ENCODE data around the gene FCGR3B.
"Not testable (repeated sequence)": the region's sequence is repeated elsewhere in the genome, so short reads cannot be mapped to it uniquely, and the experiment has no call there.

FCGR3B gene

GRCh38 chr1:161631076-161631475 is at the start of gene FCGR3B:
Gene FCGR3B (minus strand): TSS chr1:161631176. CDS start chr1:161631094, 82 bp downstream.
- in situ Hi-C loops (cut with HindIII; ENCODE audit: low sequenced_read_pairs), result no loop called here

GRCh38 chr1:161678500-161678899 is 47.5 kb upstream of the FCGR3B start:
- in situ Hi-C loops (cut with HindIII; ENCODE audit: low sequenced_read_pairs), result no loop called here

- in situ Hi-C loops (cut with HindIII; ENCODE audit: low sequenced_read_pairs), result no loop called here
Observed at GRCh38 chr1:161676958-161677689, 46.1 kb upstream of the FCGR3B start.

- in situ Hi-C loops (cut with HindIII; ENCODE audit: low sequenced_read_pairs), result no loop called here
Observed at GRCh38 chr1:161676441-161676840, 45.5 kb upstream of the FCGR3B start.

GRCh38 chr1:161674908-161675307 is 43.9 kb upstream of the FCGR3B start:
- in situ Hi-C loops (cut with HindIII; ENCODE audit: low sequenced_read_pairs), result not testable (repeated sequence)

- in situ Hi-C loops (cut with HindIII; ENCODE audit: low sequenced_read_pairs), result not testable (repeated sequence)
Observed at GRCh38 chr1:161674447-161674846, 43.5 kb upstream of the FCGR3B start.

- in situ Hi-C loops (cut with HindIII; ENCODE audit: low sequenced_read_pairs), result not testable (repeated sequence)
Observed at GRCh38 chr1:161673437-161673836, 42.5 kb upstream of the FCGR3B start.

- in situ Hi-C loops (cut with HindIII; ENCODE audit: low sequenced_read_pairs), result not testable (repeated sequence)
Observed at GRCh38 chr1:161671045-161672020, 40.4 kb upstream of the FCGR3B start.

- in situ Hi-C loops (cut with HindIII; ENCODE audit: low sequenced_read_pairs), result not testable (repeated sequence)
Observed at GRCh38 chr1:161664689-161665088, 33.7 kb upstream of the FCGR3B start.

- in situ Hi-C loops (cut with HindIII; ENCODE audit: low sequenced_read_pairs), result not testable (repeated sequence)
Observed at GRCh38 chr1:161663569-161663968, 32.6 kb upstream of the FCGR3B start.

GRCh38 chr1:161662684-161663339 is 31.8 kb upstream of the FCGR3B start, which contains the start of gene FCGR2B:
Gene FCGR2B (plus strand): TSS chr1:161663143. CDS start chr1:161663242, 99 bp downstream.
- in situ Hi-C loops (cut with HindIII; ENCODE audit: low sequenced_read_pairs), result not testable (repeated sequence)

GRCh38 chr1:161661660-161662311 is 30.8 kb upstream of the FCGR3B start:
- in situ Hi-C loops (cut with HindIII; ENCODE audit: low sequenced_read_pairs), result not testable (repeated sequence)

GRCh38 chr1:161658524-161658923 is 27.5 kb upstream of the FCGR3B start:
- in situ Hi-C loops (cut with HindIII; ENCODE audit: low sequenced_read_pairs), result not testable (repeated sequence)

- in situ Hi-C loops (cut with HindIII; ENCODE audit: low sequenced_read_pairs), result not testable (repeated sequence)
Observed at GRCh38 chr1:161653971-161654370, 23.0 kb upstream of the FCGR3B start.

GRCh38 chr1:161653541-161653940 is 22.6 kb upstream of the FCGR3B start:
- in situ Hi-C loops (cut with HindIII; ENCODE audit: low sequenced_read_pairs), result not testable (repeated sequence)

GRCh38 chr1:161647507-161648360 is 16.8 kb upstream of the FCGR3B start:
- in situ Hi-C loops (cut with HindIII; ENCODE audit: low sequenced_read_pairs), result not testable (repeated sequence)

- in situ Hi-C loops (cut with HindIII; ENCODE audit: low sequenced_read_pairs), result not testable (repeated sequence)
Observed at GRCh38 chr1:161644855-161645254, 13.9 kb upstream of the FCGR3B start.

GRCh38 chr1:161643481-161644208 is 12.7 kb upstream of the FCGR3B start:
- in situ Hi-C loops (cut with HindIII; ENCODE audit: low sequenced_read_pairs), result not testable (repeated sequence)

GRCh38 chr1:161642697-161643096 is 11.7 kb upstream of the FCGR3B start:
- in situ Hi-C loops (cut with HindIII; ENCODE audit: low sequenced_read_pairs), result not testable (repeated sequence)
